IPS-18a (cell line): ENCODE results near the gene HDAC8.

Source experiments
- H3K27ac ChIP-seq: one replicate; pipeline ENCODE4 v1.5.1; 2013; ENCODE audit warnings: low read length
- H3K27me3 ChIP-seq: one replicate; pipeline ENCODE4 v1.6.1; 2013; ENCODE audit warnings: mild to moderate bottlenecking, low read length; ENCODE audit not compliant: control insufficient read depth, insufficient read depth
- H3K36me3 ChIP-seq: one replicate; pipeline ENCODE4 v1.6.1; 2013; ENCODE audit warnings: low read depth, low read length; ENCODE audit not compliant: control insufficient read depth
- H3K4me1 ChIP-seq: one replicate; pipeline ENCODE4 v1.6.1; 2013; ENCODE audit warnings: low read depth, low read length; ENCODE audit not compliant: control insufficient read depth
- H3K4me3 ChIP-seq: one replicate; pipeline ENCODE4 v1.5.1; 2013; ENCODE audit warnings: low read length
- H3K9ac ChIP-seq: one replicate; pipeline ENCODE4 v1.6.1; 2013; ENCODE audit warnings: mild to moderate bottlenecking, low read length, moderate library complexity
- H3K9me3 ChIP-seq: one replicate; pipeline ENCODE4 v1.6.1; 2013; ENCODE audit warnings: low read depth, low read length; ENCODE audit not compliant: control insufficient read depth

HDAC8 gene

DNA sequence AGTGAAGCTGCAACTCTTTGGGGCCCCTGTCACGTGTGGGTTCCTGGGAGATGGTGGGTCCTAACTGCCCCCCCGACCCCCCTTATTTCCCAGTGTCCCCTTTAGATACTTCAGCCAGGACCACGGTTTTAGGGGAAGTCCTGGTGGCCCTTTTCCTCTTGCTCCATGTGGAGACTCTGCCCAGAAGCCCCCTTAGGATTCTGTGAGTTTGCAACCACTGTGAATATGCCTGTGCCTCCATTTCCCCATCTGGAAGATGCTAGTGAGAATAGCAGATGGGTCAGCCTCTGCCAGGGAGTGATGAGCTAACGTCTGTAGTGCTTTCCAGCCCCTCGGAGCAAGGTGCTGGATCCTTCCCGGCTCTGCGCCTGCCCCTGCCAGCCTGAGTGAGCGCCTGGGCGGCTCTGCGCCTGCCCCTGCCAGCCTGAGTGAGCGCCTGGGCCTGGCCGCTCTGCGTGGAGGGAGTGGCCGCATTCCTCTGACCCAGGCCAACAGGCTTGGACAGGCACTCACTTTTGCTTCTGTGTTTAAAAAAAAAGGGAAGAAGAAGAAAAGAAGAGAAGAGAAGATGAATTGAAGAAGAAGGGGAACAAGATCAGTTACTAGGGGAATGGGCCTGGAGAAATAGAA, 260.2 kb downstream of the HDAC8 start:
- Histone ChIP-seq H3K36me3 (no peaks in the 10 kb centered on the region), H3K4me3 (no peak overlapping the region), H3K9me3 (peaks cover 10% of the 10 kb centered on the region), H3K27me3 (peaks cover 41% of the 10 kb centered on the region), H3K4me1 (peaks cover 7% of the 10 kb centered on the region), H3K9ac (no peak overlapping the region), H3K27ac (no peak overlapping the region)

DNA sequence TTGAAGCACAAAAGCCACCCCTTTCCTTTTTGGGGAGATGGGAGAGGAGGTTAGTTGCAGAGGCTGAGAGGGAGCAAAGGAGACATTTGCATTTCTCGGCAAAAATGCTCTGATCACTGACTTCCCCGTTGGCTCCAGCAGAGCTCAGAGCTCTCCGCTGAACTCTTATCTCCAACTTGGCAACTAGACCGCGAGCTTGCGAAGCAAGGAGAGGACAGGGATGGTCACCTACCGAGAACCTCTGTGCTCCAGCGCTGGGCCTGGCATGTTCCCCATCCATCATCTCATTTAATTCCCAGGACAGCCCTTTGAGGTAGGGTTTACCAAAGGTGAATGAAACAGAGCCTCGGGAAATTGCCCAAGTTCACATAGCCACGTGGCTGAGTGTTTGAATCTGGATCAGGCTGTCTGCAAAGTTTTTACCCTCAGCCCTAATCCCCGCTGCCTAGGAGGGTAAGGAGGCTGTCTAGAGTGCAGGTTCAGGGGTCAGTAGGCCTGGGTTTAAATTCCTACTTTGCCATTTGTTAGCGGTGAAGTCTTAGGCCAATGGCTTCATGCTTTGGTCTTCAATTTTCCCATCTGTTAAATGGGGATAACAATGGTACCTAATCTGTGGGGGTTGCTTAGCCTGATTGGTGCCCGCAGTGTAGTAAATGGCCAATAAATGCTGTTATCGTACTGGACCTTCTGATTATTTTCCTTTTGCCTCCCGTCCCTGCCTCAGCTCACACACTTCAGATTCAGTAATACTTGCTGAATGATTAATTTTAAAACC, 263.2 kb downstream of the HDAC8 start:
- peaks cover 65% of the 10 kb centered on the region for H3K27me3 ChIP-seq
- H3K4me3 ChIP-seq: peak overlapping the region; percentile 52

DNA sequence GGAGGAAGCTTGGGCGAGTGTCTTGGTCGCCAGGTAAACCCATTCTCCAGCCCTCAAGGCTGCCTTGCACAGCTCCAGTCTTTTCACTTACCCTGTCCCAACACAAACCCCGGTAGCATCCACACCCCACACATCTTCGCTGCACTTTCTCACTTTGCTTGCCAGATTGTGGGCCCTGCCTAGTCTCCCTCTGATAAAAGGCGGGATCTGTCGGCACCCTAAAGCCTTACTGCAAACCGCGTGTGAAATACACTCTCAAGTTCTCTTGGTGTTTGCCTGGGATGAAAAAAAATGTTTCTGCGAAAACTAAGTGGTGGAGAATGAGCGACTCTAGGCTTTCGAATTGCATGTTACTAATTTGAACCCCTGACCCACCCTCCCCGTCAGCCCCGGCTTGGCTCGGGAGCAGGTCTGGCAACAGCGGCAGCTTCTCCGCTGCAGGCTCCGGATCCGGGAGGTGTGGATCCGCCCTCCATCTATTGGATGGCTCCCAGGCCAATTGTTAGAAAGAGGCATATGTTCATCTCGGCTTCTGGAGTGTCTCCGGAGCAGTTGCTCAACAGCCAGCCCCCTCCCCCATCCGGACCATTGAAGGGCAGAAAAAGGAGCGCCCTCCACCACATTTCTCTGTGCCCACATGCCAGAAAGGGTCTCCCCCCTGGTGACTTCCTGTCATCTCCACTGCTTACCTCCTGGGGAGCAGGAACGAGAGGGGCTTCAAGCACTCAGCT, 263.9 kb downstream of the HDAC8 start:
- H3K27me3 ChIP-seq: peaks cover 70% of the 10 kb centered on the region
- H3K9me3 ChIP-seq: peaks cover 10% of the 10 kb centered on the region
- H3K4me1 ChIP-seq: peaks cover 4% of the 10 kb centered on the region
- H3K4me3 ChIP-seq: peak overlapping the region; percentile 52
- no peak overlapping the region for H3K27ac ChIP-seq
- no peak overlapping the region for H3K9ac ChIP-seq
- H3K36me3 ChIP-seq: no peaks in the 10 kb centered on the region

More for the DNA sequence above, 263.2 kb downstream of the HDAC8 start:
- no peak overlapping the region for H3K27ac ChIP-seq
- no peak overlapping the region for H3K9ac ChIP-seq
- H3K9me3 ChIP-seq: peaks cover 10% of the 10 kb centered on the region
- peaks cover 4% of the 10 kb centered on the region for H3K4me1 ChIP-seq
- H3K36me3 ChIP-seq: no peaks in the 10 kb centered on the region

DNA sequence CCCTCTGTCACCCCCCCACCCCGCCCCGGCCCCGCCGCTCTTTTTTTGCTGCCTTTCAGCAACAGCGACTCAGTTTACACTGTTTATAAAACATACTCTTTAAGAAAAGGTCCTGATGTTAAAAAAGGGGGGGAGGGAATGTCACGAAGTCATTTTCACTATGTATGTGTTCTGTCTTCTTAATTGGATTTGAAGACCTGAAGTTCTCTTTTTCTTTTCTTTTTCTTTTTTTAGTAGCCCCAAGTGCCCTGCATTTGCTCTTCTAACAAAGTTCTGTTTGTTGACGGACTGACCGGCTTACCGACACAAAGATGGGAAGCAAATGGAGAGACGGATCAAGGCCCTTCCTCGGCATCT, 264.5 kb downstream of the HDAC8 start:
- no peak overlapping the region for H3K9ac ChIP-seq
- peaks cover 13% of the 10 kb centered on the region for H3K9me3 ChIP-seq
- no peaks in the 10 kb centered on the region for H3K36me3 ChIP-seq
- H3K4me1 ChIP-seq: peaks cover 4% of the 10 kb centered on the region
- no peak overlapping the region for H3K27ac ChIP-seq
- peaks cover 71% of the 10 kb centered on the region for H3K27me3 ChIP-seq
- H3K4me3 ChIP-seq: peak overlapping the region; percentile 52

DNA sequence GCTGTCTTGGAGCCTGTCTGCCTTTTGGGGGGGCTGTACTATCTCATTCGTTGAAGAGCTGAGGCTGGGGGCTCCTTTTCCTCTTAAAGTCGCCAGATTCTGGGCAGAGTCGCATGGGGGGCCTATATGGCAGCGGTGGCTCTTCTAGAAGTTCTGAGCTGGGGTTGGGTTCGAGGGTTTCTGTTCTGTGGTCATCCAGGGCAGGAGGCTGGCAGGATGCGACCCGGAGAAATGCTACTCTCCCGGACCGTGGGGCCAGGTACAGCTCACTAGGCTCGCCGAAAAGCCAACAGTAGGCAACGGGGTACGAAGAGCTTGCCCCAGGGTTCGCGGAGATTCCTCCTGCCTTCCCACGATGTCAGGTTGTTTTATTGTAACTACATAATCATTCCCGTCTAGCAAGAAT, 265.0 kb downstream of the HDAC8 start:
- H3K9ac ChIP-seq: no peak overlapping the region
- H3K9me3 ChIP-seq: peaks cover 14% of the 10 kb centered on the region
- peaks cover 76% of the 10 kb centered on the region for H3K27me3 ChIP-seq
- peaks cover 4% of the 10 kb centered on the region for H3K4me1 ChIP-seq
- peak overlapping the region; percentile 48 for H3K4me3 ChIP-seq
- no peaks in the 10 kb centered on the region for H3K36me3 ChIP-seq
- H3K27ac ChIP-seq: no peak overlapping the region

DNA sequence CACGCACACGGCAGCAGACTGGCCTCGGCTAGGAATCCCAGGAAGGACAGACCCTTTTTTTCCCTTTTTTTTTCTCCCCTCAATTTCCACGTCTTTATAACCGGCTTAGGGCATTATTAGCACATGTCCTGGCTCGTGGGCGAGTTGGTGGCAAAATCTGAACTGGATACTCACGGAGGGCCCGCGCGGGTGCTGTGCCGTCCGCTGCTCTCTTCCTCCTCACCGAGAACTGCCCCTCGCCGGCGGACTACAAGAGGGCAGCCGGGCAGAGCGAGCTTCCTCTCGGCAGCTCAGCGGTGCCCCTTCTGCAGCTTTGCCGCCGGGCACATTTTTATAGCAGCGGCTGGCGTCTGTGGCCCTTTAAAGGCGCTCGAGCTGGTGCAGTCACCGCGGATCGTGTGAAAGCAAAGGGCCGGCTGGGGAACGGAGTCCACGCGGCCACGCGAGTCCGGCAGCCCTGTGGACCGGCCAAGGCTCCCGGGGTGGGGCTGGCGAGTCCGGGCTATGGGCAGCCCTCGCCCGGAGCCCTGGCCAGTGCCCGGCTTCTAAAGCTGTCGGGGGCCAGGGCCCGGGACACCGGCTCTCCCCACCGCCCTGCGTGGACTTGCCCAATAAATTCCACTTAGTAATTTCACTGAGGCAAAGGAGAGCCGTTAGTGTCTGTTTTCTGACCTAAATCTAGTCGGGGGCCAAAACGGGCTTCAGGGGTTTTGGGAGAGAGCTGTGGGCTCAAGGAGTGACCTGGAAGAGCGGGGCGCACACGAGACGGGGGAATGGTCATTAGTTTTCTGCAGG, 265.6 kb downstream of the HDAC8 start:
- peaks cover 81% of the 10 kb centered on the region for H3K27me3 ChIP-seq
- no peak overlapping the region for H3K9ac ChIP-seq
- no peaks in the 10 kb centered on the region for H3K36me3 ChIP-seq
- peaks cover 4% of the 10 kb centered on the region for H3K4me1 ChIP-seq
- no peak overlapping the region for H3K27ac ChIP-seq
- H3K4me3 ChIP-seq: peak overlapping the region; percentile 48
- peaks cover 19% of the 10 kb centered on the region for H3K9me3 ChIP-seq

DNA sequence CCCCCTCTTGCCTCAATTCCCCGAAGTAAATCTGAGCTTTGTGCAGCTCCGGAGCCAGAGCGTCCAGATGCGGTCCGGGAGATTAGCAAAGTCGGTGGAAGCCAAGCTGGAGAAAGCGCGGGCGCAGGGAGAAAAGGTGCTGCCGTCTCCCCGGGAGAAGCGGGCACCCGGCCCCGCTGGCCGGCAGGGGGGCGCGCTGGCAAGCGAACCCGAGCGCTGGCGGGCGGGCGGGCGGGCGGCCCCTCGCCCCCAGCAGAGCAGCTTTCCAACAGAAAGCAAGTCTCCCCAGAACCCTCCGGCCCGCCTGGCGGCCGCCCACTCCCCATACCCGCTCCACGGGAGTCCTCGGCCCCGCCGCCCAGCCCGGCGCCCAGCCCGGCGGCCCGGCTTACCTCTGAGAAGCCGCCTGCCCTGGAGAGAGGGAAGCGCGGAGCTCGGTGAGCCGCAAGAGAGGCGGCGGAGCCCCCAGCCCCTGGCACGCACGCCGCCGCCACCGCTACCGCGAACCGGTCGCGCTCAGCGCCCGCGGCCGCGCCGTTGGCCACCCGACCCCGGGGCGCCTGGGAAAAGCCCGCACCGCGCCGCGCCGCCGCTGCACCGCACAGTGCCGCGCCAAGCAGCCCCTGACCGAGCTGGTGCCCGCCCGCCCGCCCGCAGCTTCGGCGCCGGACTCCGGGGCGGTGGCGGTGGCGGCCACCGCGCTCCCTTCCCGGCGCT, 266.4 kb downstream of the HDAC8 start:
- Histone ChIP-seq H3K4me1 (peaks cover 4% of the 10 kb centered on the region), H3K27me3 (peaks cover 81% of the 10 kb centered on the region), H3K36me3 (no peaks in the 10 kb centered on the region), H3K27ac (no peak overlapping the region), H3K9me3 (peaks cover 19% of the 10 kb centered on the region), H3K4me3 (peak overlapping the region; percentile 52), H3K9ac (no peak overlapping the region)

DNA sequence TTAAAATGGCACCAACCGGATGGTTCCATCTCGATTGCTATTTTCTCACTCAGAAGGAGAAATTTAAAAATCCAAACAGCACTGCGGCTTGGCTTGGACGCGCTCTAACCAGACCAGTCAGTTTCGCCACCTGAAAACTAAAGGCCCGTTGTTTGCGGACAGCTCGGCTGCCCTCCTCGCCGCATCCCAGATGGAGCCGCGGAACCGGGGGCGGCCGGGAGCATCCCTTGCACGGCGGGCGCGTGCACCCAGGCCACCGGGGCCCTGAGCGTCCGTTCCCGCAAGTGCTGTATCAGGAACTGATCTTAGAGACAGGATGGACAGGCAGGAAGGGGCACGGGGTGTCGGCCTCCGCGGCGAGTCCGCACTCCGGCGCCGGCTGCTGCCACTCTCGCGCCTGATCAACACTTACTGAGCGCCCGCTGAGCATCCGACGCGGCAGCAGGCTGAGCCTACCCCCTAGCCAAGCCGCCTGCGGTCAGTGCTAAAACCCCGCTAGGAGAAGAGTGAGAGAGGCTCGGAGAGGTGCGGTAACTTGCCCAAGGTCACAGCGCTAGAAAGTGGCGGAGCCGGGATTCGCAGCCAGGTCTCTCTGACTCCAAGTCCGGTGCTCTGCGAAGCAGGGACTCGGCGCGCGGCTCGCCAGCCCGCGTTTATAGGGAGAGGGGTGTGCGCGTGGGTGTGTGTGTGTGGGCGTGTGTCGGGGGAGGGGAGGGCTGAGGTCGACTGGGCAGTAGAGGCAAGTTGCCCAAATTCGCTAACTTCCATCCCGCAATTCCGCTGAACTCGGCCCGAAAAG, 267.2 kb downstream of the HDAC8 start, which contains the start of gene CITED1:
Gene CITED1, minus strand, starts transcription at position 629 of the 799 bp plus-strand sequence. CDS start 3,045 bp downstream, outside the sequence.
- H3K4me1 ChIP-seq: peaks cover 4% of the 10 kb centered on the region
- H3K36me3 ChIP-seq: no peaks in the 10 kb centered on the region
- H3K4me3 ChIP-seq: peak within 1 kb of the TSS; percentile 52
- peaks cover 78% of the 10 kb centered on the region for H3K27me3 ChIP-seq
- no peak within 1 kb of the TSS for H3K9ac ChIP-seq
- H3K27ac ChIP-seq: no peak within 1 kb of the TSS
- peaks cover 19% of the 10 kb centered on the region for H3K9me3 ChIP-seq

DNA sequence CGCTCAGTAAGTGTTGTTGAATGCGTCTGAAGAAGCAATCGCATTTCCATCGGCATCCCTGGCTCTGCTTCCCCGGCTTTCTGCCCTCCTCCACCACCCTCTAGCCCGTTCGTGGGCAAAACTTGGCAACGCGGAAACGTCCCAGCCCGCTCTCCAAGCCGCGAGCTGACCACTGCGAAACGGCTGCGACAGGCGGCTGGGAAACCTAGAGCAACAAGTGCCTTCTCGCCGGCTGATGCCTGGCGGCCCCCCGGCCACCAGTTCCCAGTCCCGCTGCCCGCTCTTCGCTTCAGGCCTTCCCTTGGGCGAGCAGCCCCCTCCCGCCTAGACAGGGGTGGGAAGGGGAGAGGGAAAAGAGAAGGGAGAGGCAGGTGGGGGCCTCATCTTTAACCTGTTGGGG, 267.8 kb downstream of the HDAC8 start:
- H3K4me3 ChIP-seq: peak overlapping the region; percentile 52
- no peak overlapping the region for H3K27ac ChIP-seq
- H3K9me3 ChIP-seq: peaks cover 14% of the 10 kb centered on the region
- H3K4me1 ChIP-seq: peaks cover 4% of the 10 kb centered on the region
- peaks cover 72% of the 10 kb centered on the region for H3K27me3 ChIP-seq
- H3K9ac ChIP-seq: no peak overlapping the region
- no peaks in the 10 kb centered on the region for H3K36me3 ChIP-seq

DNA sequence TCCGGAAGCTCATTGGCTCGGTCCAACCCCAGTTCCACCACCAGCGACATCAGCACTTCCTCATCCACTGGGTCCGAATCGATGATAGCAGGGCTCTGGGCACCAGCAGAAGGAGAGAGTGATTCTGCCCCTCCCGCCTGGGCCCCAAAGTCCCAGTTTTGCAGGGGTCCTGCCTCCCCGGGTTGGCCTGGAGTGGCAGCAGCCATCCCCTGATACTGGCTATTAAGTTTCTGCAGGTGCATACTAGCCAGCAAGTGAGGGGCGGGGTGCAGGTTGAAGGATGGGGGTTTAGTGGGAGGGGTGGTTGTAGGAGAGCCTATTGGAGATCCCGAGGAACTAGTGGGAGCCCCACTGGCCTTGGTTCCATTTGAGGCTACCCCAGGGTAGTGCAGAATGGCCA, 270.9 kb downstream of the HDAC8 start:
- no peaks in the 10 kb centered on the region for H3K36me3 ChIP-seq
- H3K4me1 ChIP-seq: no peaks in the 10 kb centered on the region
- H3K4me3 ChIP-seq: no peak overlapping the region
- H3K27me3 ChIP-seq: peaks cover 41% of the 10 kb centered on the region
- no peak overlapping the region for H3K27ac ChIP-seq
- peaks cover 8% of the 10 kb centered on the region for H3K9me3 ChIP-seq
- no peak overlapping the region for H3K9ac ChIP-seq
